Liver (tissue), 9 donors: ENCODE measurements around the gene CACNG4. TPM values are rescaled to one million over a fixed set of nuclear protein-coding genes. Genes with fewer than 3 reads are reported as not detected.

Source experiments
- DNase-seq: peaks from one replicate; pipeline ENCODE4 v3.0.0-alpha.2; 2017; ENCODE audit warnings: low spot score
- H3K27ac ChIP-seq, 2 donors: one replicate each; pipeline ENCODE4 v1.7.0; 2013; ENCODE audit warnings: inconsistent platforms in 2 of 2, low read length in 2 of 2, control low read depth in 1 of 2, low read depth in 1 of 2, mild to moderate bottlenecking in 1 of 2
- H3K27me3 ChIP-seq, 4 donors: one replicate each; pipeline versions ENCODE4 v1.6.1 to v1.7.0; 2013; ENCODE audit warnings: low read length in 3 of 4, inconsistent platforms in 1 of 4, mild to moderate bottlenecking in 1 of 4, moderate library complexity in 1 of 4; ENCODE audit not compliant: control insufficient read depth in 4 of 4, insufficient read depth in 4 of 4
- H3K36me3 ChIP-seq, 4 donors: one replicate each; pipeline versions ENCODE4 v1.6.1 to v1.7.0; 2013; ENCODE audit warnings: low read length in 3 of 4, mild to moderate bottlenecking in 3 of 4, low read depth in 1 of 4, moderate library complexity in 1 of 4; ENCODE audit not compliant: control insufficient read depth in 4 of 4, insufficient read depth in 3 of 4
- H3K4me1 ChIP-seq, 4 donors: one replicate each; pipeline versions ENCODE4 v1.6.1 to v1.7.0; 2013; ENCODE audit warnings: low read length in 3 of 4, mild to moderate bottlenecking in 3 of 4, moderate library complexity in 1 of 4; ENCODE audit not compliant: control insufficient read depth in 4 of 4, insufficient read depth in 4 of 4
- H3K4me3 ChIP-seq, 3 donors: one replicate each; pipeline versions ENCODE4 v1.6.1 to v1.7.0; 2013; ENCODE audit warnings: low read length in 3 of 3, control low read depth in 1 of 3, low read depth in 1 of 3, mild to moderate bottlenecking in 1 of 3
- H3K9ac ChIP-seq, 2 donors: one replicate each; pipeline ENCODE4 v1.7.0; 2013; ENCODE audit warnings: low read length in 2 of 2, mild to moderate bottlenecking in 2 of 2, moderate library complexity in 2 of 2, control low read depth in 1 of 2, low read depth in 1 of 2
- H3K9me3 ChIP-seq, 4 donors: one replicate each; pipeline versions ENCODE4 v1.6.1 to v1.7.0; 2013; ENCODE audit warnings: low read length in 3 of 4; ENCODE audit not compliant: control insufficient read depth in 4 of 4
- ATF3 ChIP-seq: IDR thresholded peaks from 2 replicates; pipeline ENCODE4 v1.6.1; 2016; ENCODE audit warnings: antibody characterized with exemption
- CTCF ChIP-seq: fragments of 150-350 bp; IDR thresholded peaks from 2 replicates; pipeline ENCODE4 v1.5.1; 2017; ENCODE audit warnings: improper control_type of control experiment, low read depth, low read length; ENCODE audit not compliant: missing input control
- EGR1 ChIP-seq, 2 donors: IDR thresholded peaks; 2 replicates each; pipeline ENCODE4 v1.6.1; 2016 to 2018; ENCODE audit warnings: antibody characterized with exemption in 2 of 2, low read depth in 2 of 2
- FOXA1 ChIP-seq: IDR thresholded peaks from 2 replicates; pipeline ENCODE4 v1.6.1; 2016; ENCODE audit warnings: antibody characterized with exemption
- FOXA2 ChIP-seq: IDR thresholded peaks from 2 replicates; pipeline ENCODE4 v1.6.1; 2016; ENCODE audit warnings: antibody characterized with exemption
- GABPA ChIP-seq, 2 donors: IDR thresholded peaks in 1 of 2; conservative IDR thresholded peaks in 1 of 2; 2 replicates each; pipeline ENCODE4 v1.6.1; 2016; ENCODE audit warnings: antibody characterized with exemption in 2 of 2, mild to moderate bottlenecking in 1 of 2, moderate library complexity in 1 of 2
- HNF4A ChIP-seq, 2 donors: conservative IDR thresholded peaks; 2 replicates each; pipeline ENCODE4 v1.6.1; 2016; ENCODE audit warnings: antibody characterized with exemption in 2 of 2, mild to moderate bottlenecking in 2 of 2
- HNF4G ChIP-seq: IDR thresholded peaks from 2 replicates; pipeline ENCODE4 v1.6.1; 2016; ENCODE audit warnings: antibody characterized with exemption
- JUND ChIP-seq, 2 donors: IDR thresholded peaks; 2 replicates each; pipeline ENCODE4 v1.6.1; 2016; ENCODE audit warnings: antibody characterized with exemption in 2 of 2
- MAX ChIP-seq: IDR thresholded peaks from 2 replicates; pipeline ENCODE4 v1.6.1; 2016; ENCODE audit warnings: antibody characterized with exemption
- NR2F2 ChIP-seq: IDR thresholded peaks from 2 replicates; pipeline ENCODE4 v1.6.1; 2016; ENCODE audit warnings: antibody characterized with exemption
- RAD21 ChIP-seq, 2 donors: IDR thresholded peaks; 2 replicates each; pipeline ENCODE4 v1.6.1; 2016; ENCODE audit warnings: antibody characterized with exemption in 2 of 2, mild to moderate bottlenecking in 2 of 2
- REST ChIP-seq: IDR thresholded peaks from 2 replicates; pipeline ENCODE4 v1.6.1; 2016; ENCODE audit warnings: antibody characterized with exemption, mild to moderate bottlenecking
- RXRA ChIP-seq, 2 donors: IDR thresholded peaks; 2 replicates each; pipeline ENCODE4 v1.6.1; 2017 to 2018; ENCODE audit warnings: antibody characterized with exemption in 2 of 2, mild to moderate bottlenecking in 1 of 2
- SP1 ChIP-seq: IDR thresholded peaks from 2 replicates; pipeline ENCODE4 v1.6.1; 2018; ENCODE audit warnings: antibody characterized with exemption, mild to moderate bottlenecking
- TAF1 ChIP-seq: conservative IDR thresholded peaks from 2 replicates; pipeline ENCODE4 v1.6.1; 2016; ENCODE audit warnings: antibody characterized with exemption, mild to moderate bottlenecking
- YY1 ChIP-seq: IDR thresholded peaks from 2 replicates; pipeline ENCODE4 v1.6.1; 2016; ENCODE audit warnings: antibody characterized with exemption, mild to moderate bottlenecking
- ZBTB33 ChIP-seq: IDR thresholded peaks from 2 replicates; pipeline ENCODE4 v1.6.1; 2016; ENCODE audit warnings: antibody characterized with exemption
- WGBS: extraction: QIAGEN DNeasy Blood & Tissue Kit; methylation state at CpG from one replicate; pipeline ENCODE4 v1.1.7; 2013; 5-methylcytosine and 5-hydroxymethylcytosine counted together
- polyA plus RNA-seq, 2 donors: library from polyadenylated mRNA; stranded (reverse) in 1 of 2; unstranded in 1 of 2; fragments of 200-250 nt in 1 of 2; fragments of >200 nt in 1 of 2; fragmentation: Nextera tagmentation in 1 of 2; extraction: Ambion mirVana in 1 of 2; gene quantifications; one replicate each; pipeline versions ENCODE4 v1.2.1 to v1.2.3, GENCODE V29; 2013 to 2015
- total RNA-seq, 2 donors: library from RNA; depleted of rRNA; stranded (reverse); fragments of >200 nt; gene quantifications; one replicate each; pipeline ENCODE4 v1.2.3, GENCODE V29; 2014
- donor health status: healthy.
- donor health status: healthy.
- donor health status: healthy.
- donor health status: healthy.
- donor health status: healthy.

Gene CACNG4
- total and polyA plus RNA-seq, 4 donors = 0.02 to 0.09 (median 0.08) TPM; not detected in 1

- no peak overlapping the region for H3K9ac ChIP-seq
These were observed 10.9 kb upstream of the CACNG4 start for GRCh38 chr17:66953630-66954020.

More at GRCh38 chr17:66953630-66954020, 10.9 kb upstream of the CACNG4 start:
- H3K36me3 ChIP-seq = no peaks in the 10 kb centered on the region
- H3K4me1 ChIP-seq = no peaks in the 10 kb centered on the region
- peaks cover 0 to 2% (median 0%) of the 10 kb centered on the region in 4 donors for H3K27me3 ChIP-seq
- no peak overlapping the region for H3K4me3 ChIP-seq
- DNase-seq = no peak
- TF ChIP-seq CTCF (no peak), TAF1 (no peak), EGR1 (IDR thresholded peaks at IDR 0.05; ENCODE audit: low read depth in 2 of 2) (no peak), FOXA2 (no peak), HNF4A (conservative IDR thresholded peaks at IDR 0.05) (no peak), REST (no peak), ATF3 (no peak), RAD21 (IDR thresholded peaks at IDR 0.05) (no peak), ZBTB33 (no peak), HNF4G (no peak), SP1 (no peak), MAX (no peak), NR2F2 (no peak), GABPA (IDR thresholded peaks at IDR 0.05 in 1 of 2, conservative IDR thresholded peaks at IDR 0.05 in 1 of 2) (no peak), YY1 (no peak), FOXA1 (no peak), RXRA (IDR thresholded peaks at IDR 0.05) (no peak), JUND (IDR thresholded peaks at IDR 0.05) (no peak)
- no peaks in the 10 kb centered on the region for H3K9me3 ChIP-seq
- 49% methylated on average over 7 of the region's 7 CpGs for WGBS
- no peak overlapping the region for H3K27ac ChIP-seq
